ENCODE measurements around the gene PCOLCE2.

DNA sequence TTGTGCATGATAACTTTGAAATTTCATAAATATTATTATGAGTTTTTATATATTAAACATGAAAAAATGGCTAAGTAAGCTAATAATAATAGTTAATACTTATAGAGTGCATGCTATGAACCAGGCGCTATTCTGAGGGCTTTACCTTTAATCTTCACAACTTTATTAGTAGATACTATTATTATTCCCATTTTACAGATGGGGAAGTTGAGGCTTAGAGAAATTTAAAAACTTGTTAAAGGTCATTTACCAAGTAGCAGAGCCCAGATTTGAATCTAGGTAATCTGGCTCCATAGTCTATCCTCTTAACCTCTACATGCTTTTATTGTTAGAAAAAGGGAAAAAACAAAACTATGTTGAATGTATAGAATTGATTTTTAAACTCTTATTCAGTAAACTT, 104.7 kb downstream of the PCOLCE2 start:
- TF ChIP-seq NFRKB (IDR thresholded peaks at IDR 0.05) (no peak), FOXM1 (IDR thresholded peaks at IDR 0.05; ENCODE audit: borderline replicate concordance) (no peak), SP1 (IDR thresholded peaks at IDR 0.05) (no peak), FOXK2 (IDR thresholded peaks at IDR 0.05) (no peak), LEF1 (IDR thresholded peaks at IDR 0.05; ENCODE audit: borderline replicate concordance) (no peak)

Data from HEK293T (cell line).